Measurements from ENCODE around the gene XAF1. TPM values are rescaled to one million over a fixed set of nuclear protein-coding genes. Genes with fewer than 3 reads are reported as not detected.

The XAF1 gene
- total RNA-seq, 2 donors from 2014 or later, result 10.4 to 21.8 TPM

DNA sequence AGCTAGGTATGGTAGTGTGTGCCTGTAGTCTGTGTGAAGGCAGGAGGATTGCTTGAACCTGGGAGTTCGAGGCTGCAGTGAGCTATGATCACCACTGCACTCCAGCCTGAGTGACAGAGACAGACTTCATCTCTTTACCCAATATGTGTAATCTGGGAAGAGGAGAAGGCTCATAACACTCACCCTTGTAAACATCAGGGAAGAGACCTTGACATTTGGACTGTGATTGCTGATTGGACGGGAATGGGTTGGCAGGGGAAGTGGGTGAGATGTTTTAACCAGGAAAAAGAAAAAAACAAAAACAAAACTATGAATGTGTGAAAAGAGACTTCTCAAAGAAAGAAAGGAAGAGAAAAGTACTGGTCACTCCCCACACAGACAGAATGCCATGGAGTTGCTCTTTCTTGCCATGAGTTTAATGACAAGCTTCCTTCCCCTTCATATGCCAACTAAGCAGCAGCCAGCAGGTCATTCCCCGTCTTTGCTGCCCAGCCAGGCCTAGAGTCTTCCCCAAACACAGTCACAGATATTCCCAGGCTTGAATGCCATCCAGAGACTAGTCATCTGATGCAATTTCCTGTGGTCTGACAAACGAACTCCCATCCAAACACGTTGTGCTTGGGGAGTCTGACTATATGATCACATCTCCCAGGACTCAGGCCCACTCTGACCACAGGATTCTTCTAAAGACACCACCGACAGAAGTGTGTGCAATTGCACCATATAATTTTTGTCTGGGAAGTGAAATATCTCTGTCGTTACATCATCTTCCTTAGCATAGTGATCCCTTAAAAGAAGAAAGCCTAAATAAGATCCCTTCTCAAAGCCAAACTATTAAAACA, 3.6 kb upstream of the XAF1 start:
- Histone ChIP-seq H3K9me3 (no peaks in the 10 kb centered on the region), H3K27ac (peak overlapping the region; percentile 21 to 37), H3K36me3 (no peaks in the 10 kb centered on the region), H3K27me3 (replicated peaks; ENCODE audit: insufficient read depth) (no peaks in the 10 kb centered on the region), H3K4me3 (no peak overlapping the region), H3K4me1 (replicated peaks) (no peaks in the 10 kb centered on the region)
- intact Hi-C loops (cut with DNase I), result no loop called here
- DNase-seq (ENCODE audit: low spot score), result no peak
- 56% methylated on average over 7 of the region's 7 CpGs for WGBS
- TF ChIP-seq POLR2A (IDR thresholded peaks at IDR 0.05), result no peak
- TF ChIP-seq, protein P1, sequence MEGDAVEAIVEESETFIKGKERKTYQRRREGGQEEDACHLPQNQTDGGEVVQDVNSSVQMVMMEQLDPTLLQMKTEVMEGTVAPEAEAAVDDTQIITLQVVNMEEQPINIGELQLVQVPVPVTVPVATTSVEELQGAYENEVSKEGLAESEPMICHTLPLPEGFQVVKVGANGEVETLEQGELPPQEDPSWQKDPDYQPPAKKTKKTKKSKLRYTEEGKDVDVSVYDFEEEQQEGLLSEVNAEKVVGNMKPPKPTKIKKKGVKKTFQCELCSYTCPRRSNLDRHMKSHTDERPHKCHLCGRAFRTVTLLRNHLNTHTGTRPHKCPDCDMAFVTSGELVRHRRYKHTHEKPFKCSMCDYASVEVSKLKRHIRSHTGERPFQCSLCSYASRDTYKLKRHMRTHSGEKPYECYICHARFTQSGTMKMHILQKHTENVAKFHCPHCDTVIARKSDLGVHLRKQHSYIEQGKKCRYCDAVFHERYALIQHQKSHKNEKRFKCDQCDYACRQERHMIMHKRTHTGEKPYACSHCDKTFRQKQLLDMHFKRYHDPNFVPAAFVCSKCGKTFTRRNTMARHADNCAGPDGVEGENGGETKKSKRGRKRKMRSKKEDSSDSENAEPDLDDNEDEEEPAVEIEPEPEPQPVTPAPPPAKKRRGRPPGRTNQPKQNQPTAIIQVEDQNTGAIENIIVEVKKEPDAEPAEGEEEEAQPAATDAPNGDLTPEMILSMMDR (IDR thresholded peaks at IDR 0.05), result no peak
- no peak for TF ChIP-seq POLR2AphosphoS5 (IDR thresholded peaks at IDR 0.05)

DNA sequence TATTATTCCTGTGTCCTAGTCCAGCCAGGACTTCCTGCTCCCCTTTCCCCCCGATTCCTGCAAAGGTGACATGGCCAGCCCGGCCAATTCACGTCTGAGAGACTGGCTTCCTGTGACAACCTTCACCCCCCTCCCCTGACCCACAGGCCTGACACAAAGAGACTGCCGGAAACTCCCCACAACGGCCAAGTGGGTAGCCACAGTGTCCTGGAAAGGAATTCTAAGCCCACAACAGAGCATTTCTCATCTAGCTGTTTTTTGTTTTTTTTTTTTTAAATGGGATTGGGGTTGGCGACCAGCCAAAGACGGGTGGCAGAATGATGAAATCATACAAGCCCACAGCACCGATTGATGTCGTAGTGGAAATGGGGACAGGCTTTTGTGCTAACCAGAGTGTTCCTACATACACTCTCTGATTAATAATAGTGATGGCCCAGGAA, 2.8 kb upstream of the XAF1 start:
- Histone ChIP-seq H3K36me3 (no peaks in the 10 kb centered on the region), H3K4me1 (replicated peaks) (no peaks in the 10 kb centered on the region), H3K27me3 (replicated peaks; ENCODE audit: insufficient read depth) (no peaks in the 10 kb centered on the region), H3K27ac (peak overlapping the region; percentile 21 to 37), H3K4me3 (no peak overlapping the region), H3K9me3 (no peaks in the 10 kb centered on the region)
- peak; percentile 4 for TF ChIP-seq POLR2AphosphoS5 (IDR thresholded peaks at IDR 0.05)
- TF ChIP-seq, protein P1 (IDR thresholded peaks at IDR 0.05), result no peak
- DNase-seq (ENCODE audit: low spot score), result no peak
- intact Hi-C loops (cut with DNase I), result no loop called here
- WGBS, result 14% methylated on average over 9 of the region's 9 CpGs

DNA sequence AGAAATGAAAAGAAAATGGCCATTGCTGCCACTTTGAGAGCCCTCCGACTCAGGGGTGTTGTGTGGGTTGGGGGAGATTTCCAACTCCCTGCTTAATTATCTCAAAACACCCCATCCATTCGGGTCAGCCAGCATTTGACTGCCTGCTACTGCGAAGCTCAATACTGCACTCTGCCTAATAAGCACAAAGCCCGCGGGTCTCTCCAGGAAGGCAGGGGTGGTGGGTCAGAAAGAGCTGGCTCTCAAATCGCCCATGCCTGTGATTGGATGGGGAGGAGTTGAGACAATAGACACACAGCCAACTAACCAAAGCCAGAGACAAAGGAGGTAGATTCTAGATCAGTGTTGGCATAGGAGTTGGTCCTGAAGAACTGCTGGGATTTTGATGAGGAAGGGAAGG, 2.3 kb upstream of the XAF1 start:
- H3K36me3 ChIP-seq, result no peaks in the 10 kb centered on the region
- H3K27me3 ChIP-seq (replicated peaks; ENCODE audit: insufficient read depth), result no peaks in the 10 kb centered on the region
- 72% methylated on average over 6 of the region's 6 CpGs for WGBS
- intact Hi-C loops (cut with DNase I), result no loop called here
- peak overlapping the region in 1 of 2 donors; percentile 21 for H3K27ac ChIP-seq
- DNase-seq (ENCODE audit: low spot score), result no peak
- no peaks in the 10 kb centered on the region for H3K9me3 ChIP-seq
- H3K4me1 ChIP-seq (replicated peaks), result no peaks in the 10 kb centered on the region
- TF ChIP-seq, protein P1 (IDR thresholded peaks at IDR 0.05), result no peak
- TF ChIP-seq POLR2A (IDR thresholded peaks at IDR 0.05), result no peak
- TF ChIP-seq POLR2AphosphoS5 (IDR thresholded peaks at IDR 0.05), result no peak
- H3K4me3 ChIP-seq, result no peak overlapping the region

DNA sequence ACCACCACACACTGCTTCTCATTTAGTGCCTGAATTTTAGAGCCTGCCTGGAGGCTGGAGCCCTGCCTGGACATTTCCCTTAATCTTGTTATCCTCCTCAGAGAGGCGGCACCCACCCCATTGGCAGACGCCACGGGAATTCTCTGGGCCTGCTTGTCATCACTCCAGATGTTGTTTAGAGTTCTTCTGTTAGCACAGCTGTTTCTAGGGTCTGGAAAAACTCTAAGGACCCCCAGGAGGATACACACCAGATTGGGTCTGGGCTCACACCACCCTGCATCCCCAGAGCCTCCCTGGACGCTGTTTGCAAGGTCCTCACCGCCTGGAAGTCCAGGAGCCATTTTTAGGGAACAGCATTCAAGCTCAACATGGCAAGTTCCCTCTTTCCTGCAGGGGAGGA, 565 bp upstream of the XAF1 start:
- H3K27ac ChIP-seq, result peak overlapping the region; percentile 71 to 76
- no peaks in the 10 kb centered on the region for H3K4me1 ChIP-seq (replicated peaks)
- no peak for DNase-seq (ENCODE audit: low spot score)
- no peaks in the 10 kb centered on the region for H3K27me3 ChIP-seq (replicated peaks; ENCODE audit: insufficient read depth)
- peak overlapping the region; percentile 25 to 33 for H3K4me3 ChIP-seq
- WGBS, result 69% methylated on average over 5 of the region's 5 CpGs
- no peaks in the 10 kb centered on the region for H3K36me3 ChIP-seq
- intact Hi-C loops (cut with DNase I), result no loop called here
- no peaks in the 10 kb centered on the region for H3K9me3 ChIP-seq
- TF ChIP-seq, protein P1 (IDR thresholded peaks at IDR 0.05), result no peak
- no peak for TF ChIP-seq POLR2A (IDR thresholded peaks at IDR 0.05)
- TF ChIP-seq POLR2AphosphoS5 (IDR thresholded peaks at IDR 0.05), result no peak

All from prostate gland (tissue), 2 donors.